ENCODE results near the gene MINDY3. TPM values are rescaled to one million over a fixed set of nuclear protein-coding genes. Genes with fewer than 3 reads are reported as not detected.

The MINDY3 gene
- total RNA-seq, 4 donors from 2014 or later = 19.6 to 38.6 (median 24.2) TPM

DNA sequence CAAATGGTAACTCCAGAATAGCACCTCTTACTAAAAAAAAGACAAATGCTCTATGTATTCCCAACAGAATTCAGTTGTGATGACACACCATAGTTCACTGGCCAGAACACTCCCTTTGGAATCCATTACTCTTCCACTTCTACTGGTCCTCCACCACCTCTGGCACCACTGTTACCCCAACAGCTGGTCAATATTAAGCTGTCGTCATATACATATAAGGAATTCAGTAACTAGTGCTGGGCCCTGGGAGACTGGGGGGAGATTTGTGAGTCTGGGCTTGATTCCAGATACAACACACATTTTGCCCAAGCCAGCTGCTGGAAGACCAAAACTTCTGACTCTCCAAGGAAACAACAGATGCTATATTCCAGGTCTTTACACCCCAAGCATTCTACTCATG, 114.6 kb downstream of the MINDY3 start:
- DNase-seq (ENCODE audit: low spot score) (no peak), ATAC-seq (ENCODE audit: low FRiP score) (no peak)
- TF ChIP-seq, protein P1, sequence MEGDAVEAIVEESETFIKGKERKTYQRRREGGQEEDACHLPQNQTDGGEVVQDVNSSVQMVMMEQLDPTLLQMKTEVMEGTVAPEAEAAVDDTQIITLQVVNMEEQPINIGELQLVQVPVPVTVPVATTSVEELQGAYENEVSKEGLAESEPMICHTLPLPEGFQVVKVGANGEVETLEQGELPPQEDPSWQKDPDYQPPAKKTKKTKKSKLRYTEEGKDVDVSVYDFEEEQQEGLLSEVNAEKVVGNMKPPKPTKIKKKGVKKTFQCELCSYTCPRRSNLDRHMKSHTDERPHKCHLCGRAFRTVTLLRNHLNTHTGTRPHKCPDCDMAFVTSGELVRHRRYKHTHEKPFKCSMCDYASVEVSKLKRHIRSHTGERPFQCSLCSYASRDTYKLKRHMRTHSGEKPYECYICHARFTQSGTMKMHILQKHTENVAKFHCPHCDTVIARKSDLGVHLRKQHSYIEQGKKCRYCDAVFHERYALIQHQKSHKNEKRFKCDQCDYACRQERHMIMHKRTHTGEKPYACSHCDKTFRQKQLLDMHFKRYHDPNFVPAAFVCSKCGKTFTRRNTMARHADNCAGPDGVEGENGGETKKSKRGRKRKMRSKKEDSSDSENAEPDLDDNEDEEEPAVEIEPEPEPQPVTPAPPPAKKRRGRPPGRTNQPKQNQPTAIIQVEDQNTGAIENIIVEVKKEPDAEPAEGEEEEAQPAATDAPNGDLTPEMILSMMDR (IDR thresholded peaks at IDR 0.05) = no peak

DNA sequence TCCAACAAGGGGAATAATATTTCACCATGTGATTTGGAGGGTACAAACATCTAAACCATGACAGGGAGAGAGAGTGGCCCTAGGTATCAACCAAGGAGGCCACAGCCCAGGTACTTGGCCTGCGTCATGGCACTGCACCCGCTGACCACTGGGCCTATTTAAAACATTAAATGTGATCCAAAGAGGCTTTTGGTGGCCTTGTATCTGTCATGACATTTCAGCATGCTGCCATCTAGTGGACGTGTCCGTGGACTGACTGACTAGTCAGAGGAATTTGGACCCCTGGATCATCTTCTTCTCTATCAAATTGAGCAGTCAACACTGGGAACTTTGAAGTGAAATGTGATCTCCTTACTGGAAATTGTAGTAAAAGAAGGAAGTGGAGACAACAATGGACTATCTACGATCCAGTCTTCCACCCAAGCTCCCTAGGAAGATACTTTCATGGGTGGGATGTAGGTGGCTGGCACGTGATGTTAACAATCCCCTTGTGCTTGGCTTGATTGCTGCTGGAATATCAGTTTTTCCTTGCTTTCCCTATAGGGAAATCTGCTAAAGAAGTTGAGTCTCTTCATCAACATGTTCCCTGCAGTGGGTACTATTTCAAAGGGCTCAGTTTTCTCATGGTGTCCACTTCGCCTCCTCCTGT, 116.0 kb downstream of the MINDY3 start:
- TF ChIP-seq, protein P1 (IDR thresholded peaks at IDR 0.05) = no peak
- no peak for ATAC-seq (ENCODE audit: low FRiP score)
- DNase-seq (ENCODE audit: low spot score) = no peak

DNA sequence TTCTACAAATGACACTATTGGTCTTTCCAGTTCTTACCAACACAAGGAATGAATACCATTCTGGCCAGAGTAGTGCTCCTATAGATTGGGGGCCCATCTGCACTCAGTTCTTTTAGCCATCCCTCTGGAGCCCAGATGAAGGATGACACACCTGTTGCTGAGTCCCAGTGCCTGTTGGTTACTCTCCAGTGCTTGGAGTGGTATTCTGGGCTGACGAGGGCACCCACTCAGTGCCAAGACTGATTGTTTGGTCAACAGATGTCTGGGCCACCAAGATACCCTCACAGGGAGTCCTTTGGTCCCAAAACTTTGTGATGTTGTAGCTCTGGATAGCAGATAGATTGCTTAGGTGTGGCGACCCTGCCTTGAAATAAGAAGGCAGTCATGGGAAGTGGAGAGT, 116.9 kb downstream of the MINDY3 start:
- TF ChIP-seq, protein P1 (IDR thresholded peaks at IDR 0.05) = no peak
- no peak for DNase-seq (ENCODE audit: low spot score)
- no peak for ATAC-seq (ENCODE audit: low FRiP score)

DNA sequence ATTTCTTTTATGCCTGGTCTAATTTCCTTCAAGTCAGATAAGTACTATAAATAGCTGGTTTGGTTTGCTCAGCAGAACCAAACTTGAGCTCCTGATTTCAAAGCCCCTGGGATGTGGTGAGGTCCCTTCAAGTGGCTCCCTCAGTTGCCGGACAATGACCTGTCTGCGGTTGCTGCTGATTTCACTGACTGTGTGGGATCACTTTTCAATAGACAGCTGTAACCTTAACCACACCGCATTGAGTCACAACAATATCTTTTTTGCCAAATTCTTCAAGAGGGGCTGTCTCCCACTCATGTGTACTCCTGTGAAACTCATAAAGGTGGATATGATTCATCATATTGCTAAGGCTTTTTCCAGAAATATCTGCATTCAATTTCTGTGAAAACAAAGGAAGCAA, 117.5 kb downstream of the MINDY3 start:
- ATAC-seq (ENCODE audit: low FRiP score) = no peak
- TF ChIP-seq, protein P1 (IDR thresholded peaks at IDR 0.05) = no peak
- no peak for DNase-seq (ENCODE audit: low spot score)

DNA sequence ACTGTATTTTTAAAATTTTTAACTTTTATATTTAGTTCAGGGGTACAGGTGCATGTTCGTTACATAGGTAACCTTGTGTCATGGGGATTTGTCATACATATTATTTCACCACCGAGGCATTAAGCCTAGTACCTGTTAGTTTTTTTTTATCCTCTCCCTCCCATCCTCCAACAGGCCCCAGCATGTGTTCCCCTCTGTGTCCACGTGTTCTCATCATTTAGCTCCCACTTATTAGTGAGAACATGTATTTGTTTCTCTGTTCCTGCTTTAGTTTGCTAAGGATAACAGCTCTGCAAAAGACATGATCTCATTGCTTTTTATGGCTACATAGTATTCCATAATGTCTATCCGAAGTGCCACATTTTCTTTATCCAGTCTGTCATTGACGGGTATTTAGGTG, 118.2 kb downstream of the MINDY3 start:
- ATAC-seq (ENCODE audit: low FRiP score) = no peak

DNA sequence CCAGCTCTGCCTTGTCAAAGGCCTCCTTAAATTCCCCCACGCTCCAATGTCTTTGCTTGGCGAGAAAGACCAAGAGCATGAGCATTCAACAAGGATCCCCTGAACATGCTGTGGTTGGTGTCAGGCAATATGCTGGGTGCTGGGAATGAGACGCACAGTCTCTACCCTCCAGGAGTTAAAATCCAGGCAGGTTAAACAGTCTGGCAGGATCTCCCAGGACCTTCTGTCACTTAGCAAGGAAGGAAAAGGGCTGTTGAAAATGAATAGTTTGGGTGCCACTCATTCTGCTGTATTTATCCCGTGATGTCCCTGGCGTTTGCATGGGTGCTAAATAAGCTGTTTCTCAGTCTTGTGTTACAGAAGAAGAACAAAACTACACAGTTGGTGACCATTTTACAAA, 118.7 kb downstream of the MINDY3 start:
- DNase-seq (ENCODE audit: low spot score) (no peak), ATAC-seq (ENCODE audit: low FRiP score) (no peak)
- TF ChIP-seq, protein P1 (IDR thresholded peaks at IDR 0.05) = no peak

More for the DNA sequence above, 118.2 kb downstream of the MINDY3 start:
- TF ChIP-seq, protein P1 (IDR thresholded peaks at IDR 0.05) = no peak
- DNase-seq (ENCODE audit: low spot score) = no peak

DNA sequence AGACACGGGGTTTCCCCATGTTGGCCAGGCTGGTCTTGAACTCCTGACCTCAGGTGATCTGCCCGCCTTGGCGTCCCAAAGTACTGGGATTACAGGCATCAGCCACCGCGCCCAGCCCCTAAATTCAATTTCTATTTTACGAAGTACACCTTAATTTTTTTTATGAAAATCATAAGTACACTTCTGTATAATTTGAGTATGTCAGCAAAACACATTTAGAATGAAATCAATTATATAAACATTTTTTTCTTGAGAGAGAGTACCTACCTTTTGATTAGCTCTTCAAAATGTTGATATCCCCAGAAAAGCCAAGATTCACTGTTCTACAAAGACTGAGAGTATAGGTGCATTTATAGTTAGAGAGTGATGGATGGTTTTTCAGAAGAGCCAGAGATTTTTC, 120.0 kb downstream of the MINDY3 start:
- TF ChIP-seq, protein P1 (IDR thresholded peaks at IDR 0.05) = no peak
- no peak for DNase-seq (ENCODE audit: low spot score)

More for the DNA sequence above, 120.0 kb downstream of the MINDY3 start:
- no peak for ATAC-seq (ENCODE audit: low FRiP score)
